Common myeloid progenitor, CD34-positive (primary cell): ENCODE measurements around the gene MTCL1.

Experiments used
- CTCF ChIA-PET: fragments of 350-600 bp; sonication (Branson Sonifier 250); formaldehyde crosslinking; loops from one replicate; lab custom pipeline; 2021; ENCODE audit warnings: antibody characterized with exemption; lab: Charles Lee
- POLR2A ChIA-PET: fragments of 350-600 bp; sonication (Branson Sonifier 250); formaldehyde crosslinking; loops from one replicate; lab custom pipeline; 2021; ENCODE audit warnings: antibody characterized with exemption; lab: Charles Lee
- DNase-seq, 3 donors: peaks; one replicate each; pipeline versions ENCODE4 v3.0.0 to v3.0.0-alpha.2; 2013
- H3K27ac ChIP-seq, 2 experiments: 1 replicate in 1 of 2; 2 replicates in 1 of 2; pipeline ENCODE4 v1.7.0; 2013; ENCODE audit warnings: inconsistent platforms in 2 of 2, low read length in 2 of 2, mild to moderate bottlenecking in 2 of 2, low read depth in 1 of 2, moderate library complexity in 1 of 2; ENCODE audit not compliant: severe bottlenecking in 2 of 2, insufficient read depth in 1 of 2, poor library complexity in 1 of 2
- H3K27me3 ChIP-seq, 5 experiments: replicated peaks in 2 of 5; 1 replicate in 3 of 5; 2 replicates in 2 of 5; pipeline versions ENCODE4 v1.6.1 to v1.7.0; 2013; ENCODE audit warnings: low read length in 4 of 5, mild to moderate bottlenecking in 2 of 5, moderate library complexity in 2 of 5, inconsistent platforms in 1 of 5; ENCODE audit not compliant: insufficient read depth in 5 of 5, control insufficient read depth in 4 of 5
- H3K36me3 ChIP-seq, 4 experiments: 1 replicate in 2 of 4; 2 replicates in 2 of 4; pipeline versions ENCODE4 v1.6.1 to v1.7.0; 2013; ENCODE audit warnings: low read length in 3 of 4, control low read depth in 1 of 4, mild to moderate bottlenecking in 1 of 4; ENCODE audit not compliant: control insufficient read depth in 4 of 4, insufficient read depth in 4 of 4
- H3K4me1 ChIP-seq, 4 experiments: 1 replicate in 3 of 4; 2 replicates in 1 of 4; pipeline versions ENCODE4 v1.6.1 to v1.7.1; 2013; ENCODE audit warnings: low read length in 3 of 4, mild to moderate bottlenecking in 3 of 4, control low read depth in 1 of 4, inconsistent platforms in 1 of 4, moderate library complexity in 1 of 4; ENCODE audit not compliant: control insufficient read depth in 4 of 4, insufficient read depth in 4 of 4; ENCODE audit errors: control extremely low read depth in 1 of 4
- H3K4me3 ChIP-seq, 7 experiments: 1 replicate in 4 of 7; 2 replicates in 3 of 7; pipeline versions ENCODE4 v1.5.1 to v1.7.0; 2013; ENCODE audit warnings: mild to moderate bottlenecking in 7 of 7, low read length in 6 of 7, moderate library complexity in 6 of 7, inconsistent platforms in 2 of 7, low read depth in 2 of 7, control low read depth in 1 of 7; ENCODE audit not compliant: insufficient read depth in 4 of 7, control insufficient read depth in 1 of 7; ENCODE audit errors: extremely low read depth in 1 of 7
- H3K9me3 ChIP-seq, 5 experiments: 1 replicate in 4 of 5; 2 replicates in 1 of 5; pipeline versions ENCODE4 v1.6.1 to v1.7.1; 2013; ENCODE audit warnings: low read length in 4 of 5, mild to moderate bottlenecking in 2 of 5, inconsistent platforms in 1 of 5, low read depth in 1 of 5, moderate library complexity in 1 of 5; ENCODE audit not compliant: control insufficient read depth in 4 of 5, insufficient read depth in 2 of 5; ENCODE audit errors: control extremely low read depth in 1 of 5
- WGBS: methylation state at CpG from one replicate; pipeline ENCODE4 v1.1.5; 2013; ENCODE audit not compliant: insufficient coverage; 5-methylcytosine and 5-hydroxymethylcytosine counted together

MTCL1 gene

DNA sequence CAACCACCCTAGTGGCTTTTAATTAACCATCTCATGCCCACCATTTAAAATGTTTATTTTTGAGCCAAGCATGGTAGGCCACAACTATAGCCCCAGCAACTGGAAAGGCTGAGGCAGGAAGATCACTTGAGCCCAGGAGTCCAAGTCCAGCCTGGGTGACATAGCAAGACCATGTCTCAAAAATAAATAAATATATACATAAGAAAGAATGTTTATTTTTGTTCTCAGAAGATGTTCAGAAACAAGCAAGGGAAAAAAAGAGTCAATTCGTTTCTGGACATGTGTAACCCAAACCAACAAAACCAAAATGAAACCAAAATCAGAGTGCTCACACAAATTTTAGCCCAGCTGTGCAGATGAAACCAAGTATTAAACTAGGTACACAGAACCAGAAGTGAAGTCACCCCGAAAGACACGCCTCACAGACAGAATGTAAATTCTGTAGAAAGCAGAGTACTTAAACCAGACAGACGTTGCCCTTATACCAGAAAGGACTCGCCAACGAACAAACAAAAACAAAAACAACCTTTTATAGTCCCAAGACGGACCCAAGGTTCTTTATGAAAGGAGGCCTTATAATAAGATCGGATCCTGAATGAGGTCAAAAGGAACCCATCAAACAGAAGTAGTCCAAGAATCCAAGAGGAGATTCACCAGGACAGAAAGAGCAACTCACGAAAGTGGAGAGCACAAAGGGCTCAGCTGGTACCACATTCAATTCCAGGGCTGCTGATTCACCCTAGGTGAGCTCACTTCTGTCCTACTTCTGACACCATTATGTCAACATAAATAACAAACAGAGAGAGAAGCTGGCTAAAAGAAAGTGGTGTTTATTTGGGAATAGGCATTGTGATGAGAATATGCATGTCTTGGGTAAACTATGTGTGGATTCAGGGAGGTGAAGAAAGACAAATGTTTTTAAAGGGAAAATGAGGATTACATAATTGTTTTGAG, 31.8 kb upstream of the MTCL1 start:
- WGBS = 94% methylated on average over 6 of the region's 9 CpGs
- H3K27me3 ChIP-seq = no peaks in the 10 kb centered on the region
- ChIA-PET CTCF (interaction anchor here (1.1 to 1.2 kb wide), 2 partner anchors 20 to 314 kb away, joined by 3 to 4 read pairs; no protein-coding TSS in a partner anchor), POLR2A (no interaction called here)
- no peaks in the 10 kb centered on the region for H3K4me1 ChIP-seq
- DNase-seq = no peak
- H3K36me3 ChIP-seq = no peaks in the 10 kb centered on the region
- no peak overlapping the region for H3K27ac ChIP-seq
- H3K9me3 ChIP-seq = peaks cover 0 to 2% (median 0%) of the 10 kb centered on the region in 5 experiments
- no peak overlapping the region for H3K4me3 ChIP-seq

DNA sequence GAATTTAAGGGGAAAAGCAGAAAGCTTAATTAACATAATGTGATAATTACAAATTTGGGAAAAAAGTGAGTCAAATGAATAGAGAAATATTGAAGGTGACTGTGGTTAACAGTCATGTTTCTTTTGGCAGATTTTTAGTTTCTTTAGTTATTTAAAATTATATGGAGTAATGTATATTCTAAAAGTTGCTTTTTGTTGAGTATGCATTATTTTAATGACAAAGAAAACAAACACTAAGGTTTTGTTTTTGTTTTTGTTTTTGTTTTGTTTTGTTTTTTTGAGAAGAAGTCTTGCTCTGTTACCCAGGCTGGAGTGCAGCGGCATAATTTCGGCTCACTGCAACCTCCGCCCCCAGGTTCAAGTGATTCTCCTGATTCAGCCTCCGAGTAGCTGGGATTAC, 30.3 kb upstream of the MTCL1 start:
- Histone ChIP-seq H3K4me1 (no peaks in the 10 kb centered on the region), H3K36me3 (no peaks in the 10 kb centered on the region), H3K27ac (no peak overlapping the region), H3K4me3 (no peak overlapping the region), H3K9me3 (peaks cover 0 to 2% (median 0%) of the 10 kb centered on the region in 5 experiments), H3K27me3 (no peaks in the 10 kb centered on the region)
- CTCF ChIA-PET = no interaction called here
- POLR2A ChIA-PET = no interaction called here
- WGBS = 93% methylated on average over 3 of the region's 4 CpGs
- no peak for DNase-seq

DNA sequence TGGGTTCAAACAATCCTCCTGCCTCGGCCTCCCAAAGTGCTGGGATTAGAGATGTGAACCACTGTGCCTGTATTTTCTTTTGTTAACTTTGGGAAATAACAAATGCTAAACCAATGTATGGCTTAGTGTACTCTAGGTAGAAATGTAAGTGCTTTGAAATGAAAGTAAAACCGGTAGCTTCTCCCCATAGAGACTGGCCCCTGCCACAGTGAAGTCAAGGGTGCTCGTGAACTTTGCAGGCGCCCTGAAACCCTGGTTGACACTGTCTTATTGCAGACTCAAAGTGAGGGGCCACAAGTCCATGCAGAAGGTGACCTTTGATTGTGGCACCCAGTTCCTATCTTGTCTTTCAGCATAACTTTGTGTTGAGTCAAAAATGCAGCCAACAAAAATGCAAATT, 24.2 kb upstream of the MTCL1 start:
- ChIA-PET CTCF (interaction anchor here (0.9 kb wide), 1 partner anchor 13 kb away, joined by 3 read pairs; no protein-coding TSS in a partner anchor), POLR2A (no interaction called here)
- no peak overlapping the region for H3K4me3 ChIP-seq
- no peaks in the 10 kb centered on the region for H3K4me1 ChIP-seq
- H3K9me3 ChIP-seq = no peaks in the 10 kb centered on the region
- no peak overlapping the region for H3K27ac ChIP-seq
- DNase-seq = no peak
- no peaks in the 10 kb centered on the region for H3K36me3 ChIP-seq
- WGBS = 95% methylated on average over 4 of the region's 4 CpGs
- H3K27me3 ChIP-seq = no peaks in the 10 kb centered on the region

DNA sequence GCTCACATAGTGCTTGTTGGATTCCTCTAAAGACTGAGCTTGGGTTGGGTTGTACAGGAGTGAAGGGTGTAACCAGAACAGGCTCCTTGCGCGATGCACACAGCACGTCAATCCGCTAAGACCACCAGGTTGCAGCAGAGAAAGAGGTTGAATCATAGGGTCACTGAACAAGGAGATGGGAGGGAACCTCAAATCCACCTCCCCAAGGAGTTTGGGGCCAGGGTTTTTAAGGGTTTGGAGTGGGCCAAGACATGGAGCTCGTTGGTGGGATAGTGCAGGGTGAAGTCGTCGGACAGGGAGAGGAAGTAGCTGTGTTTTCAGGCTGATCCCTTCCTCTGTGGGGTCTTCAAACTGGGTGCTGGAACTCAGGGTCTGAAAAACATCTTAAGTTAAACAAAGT, 20.8 kb upstream of the MTCL1 start:
- H3K27me3 ChIP-seq = peaks cover 0 to 3% (median 0%) of the 10 kb centered on the region in 5 experiments
- ChIA-PET POLR2A (no interaction called here), CTCF (no interaction called here)
- DNase-seq = no peak
- WGBS = 97% methylated on average over 7 of the region's 7 CpGs
- H3K4me3 ChIP-seq = no peak overlapping the region
- H3K36me3 ChIP-seq = no peaks in the 10 kb centered on the region
- no peaks in the 10 kb centered on the region for H3K9me3 ChIP-seq
- H3K4me1 ChIP-seq = no peaks in the 10 kb centered on the region
- no peak overlapping the region for H3K27ac ChIP-seq

DNA sequence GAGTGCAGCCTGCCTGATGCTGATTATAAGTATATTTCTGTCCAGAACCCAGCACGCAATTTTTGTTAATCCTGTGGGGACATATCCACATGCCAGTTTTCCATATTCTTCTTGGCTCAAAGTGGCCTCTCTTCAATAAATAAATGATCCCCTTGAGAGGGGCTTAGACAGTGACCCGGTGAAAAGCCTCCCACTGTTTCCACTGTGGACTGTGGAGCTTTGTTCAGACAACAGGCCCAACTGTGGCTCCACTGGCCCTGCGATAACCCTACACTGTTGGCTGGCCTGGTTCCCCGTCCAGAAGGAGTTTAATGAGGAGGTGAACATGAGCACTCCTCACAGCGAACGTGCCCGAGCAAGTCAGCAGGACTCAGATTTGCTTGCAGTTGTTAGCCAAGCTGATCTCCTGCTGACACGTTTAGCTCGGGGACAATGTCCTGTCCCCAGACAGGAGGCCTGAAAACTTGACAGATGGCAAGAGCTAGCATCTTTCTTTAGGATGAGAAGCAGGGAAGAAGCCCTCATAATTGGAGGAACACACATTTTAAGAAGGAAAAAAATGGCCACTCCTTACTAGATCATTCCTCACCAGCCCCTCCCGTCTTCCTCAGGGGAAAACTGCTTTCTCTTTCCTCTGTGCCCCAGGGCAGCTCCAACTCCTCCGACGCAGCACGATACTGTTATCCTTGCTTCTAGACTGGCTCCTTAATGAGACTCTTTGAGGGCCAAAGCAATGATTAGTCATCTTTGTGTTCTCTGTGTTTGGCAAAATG, 20.0 kb upstream of the MTCL1 start:
- POLR2A ChIA-PET = no interaction called here
- Histone ChIP-seq H3K27me3 (peaks cover 0 to 3% (median 0%) of the 10 kb centered on the region in 5 experiments), H3K9me3 (no peaks in the 10 kb centered on the region), H3K4me3 (no peak overlapping the region), H3K4me1 (no peaks in the 10 kb centered on the region), H3K27ac (no peak overlapping the region), H3K36me3 (no peaks in the 10 kb centered on the region)
- 95% methylated on average over 13 of the region's 13 CpGs for WGBS
- DNase-seq = no peak
- CTCF ChIA-PET = interaction anchor here (0.6 kb wide), 1 partner anchor 132 kb away, joined by 3 read pairs; no protein-coding TSS in a partner anchor

DNA sequence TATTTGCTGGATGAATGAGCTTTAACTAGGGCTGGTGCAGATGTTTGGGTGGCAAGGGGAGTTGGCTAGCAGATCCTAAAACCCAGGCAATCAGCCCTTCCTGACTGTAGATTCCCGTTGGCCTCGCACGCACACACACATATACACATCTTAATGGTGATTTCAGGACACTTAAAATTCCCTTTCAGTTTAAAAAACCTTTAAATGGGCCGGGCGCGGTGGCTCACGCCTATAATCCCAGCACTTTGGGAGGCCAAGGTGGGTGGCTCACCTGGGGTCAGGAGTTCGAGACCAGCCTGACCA, 19.5 kb upstream of the MTCL1 start:
- no peak overlapping the region for H3K27ac ChIP-seq
- no peak overlapping the region for H3K4me3 ChIP-seq
- H3K9me3 ChIP-seq = no peaks in the 10 kb centered on the region
- H3K36me3 ChIP-seq = no peaks in the 10 kb centered on the region
- no peaks in the 10 kb centered on the region for H3K4me1 ChIP-seq
- 100% methylated on average over 2 of the region's 8 CpGs for WGBS
- ChIA-PET CTCF (interaction anchor here (0.6 kb wide), 1 partner anchor 131 kb away, joined by 3 read pairs; no protein-coding TSS in a partner anchor), POLR2A (interaction anchor here (0.8 kb wide), 1 partner anchor 19 kb away, joined by 3 read pairs; no protein-coding TSS in a partner anchor)
- no peak for DNase-seq
- H3K27me3 ChIP-seq = peaks cover 0 to 3% (median 0%) of the 10 kb centered on the region in 5 experiments
